WERI-Rb-1 (cell line): ENCODE measurements around the gene ELOVL2.

ENCODE experiments used
- DNase-seq: peaks from one replicate; pipeline ENCODE4 v3.0.0-alpha.2; 2020
- H3K27ac ChIP-seq: fragments of 250-450 bp; sonication (Bioruptor Pico); 2 replicates; pipeline ENCODE4 v1.5.1; 2020; ENCODE audit warnings: mild to moderate bottlenecking, moderate library complexity
- H3K27me3 ChIP-seq: fragments of 250-450 bp; sonication (Bioruptor Pico); 2 replicates; pipeline ENCODE4 v1.5.1; 2021; ENCODE audit warnings: mild to moderate bottlenecking, low read depth, moderate library complexity; ENCODE audit not compliant: insufficient read depth, severe bottlenecking
- H3K36me3 ChIP-seq: fragments of 250-450 bp; sonication (Bioruptor Pico); 2 replicates; pipeline ENCODE4 v1.5.1; 2020; ENCODE audit warnings: mild to moderate bottlenecking, moderate library complexity
- H3K4me3 ChIP-seq: 2 replicates; pipeline ENCODE4 v1.5.1; 2011; ENCODE audit warnings: low read depth, mild to moderate bottlenecking, control low read depth, low read length
- H3K9me3 ChIP-seq: fragments of 250-450 bp; sonication (Bioruptor Pico); 2 replicates; pipeline ENCODE4 v1.5.1; 2021; ENCODE audit warnings: mild to moderate bottlenecking, moderate library complexity; ENCODE audit not compliant: severe bottlenecking
- TF ChIP-seq, protein P1 (sequence below): IDR thresholded peaks from 2 replicates; pipeline ENCODE4 v1.5.1; 2011; ENCODE audit warnings: low read depth, mild to moderate bottlenecking, control low read depth, inconsistent platforms, low read length

Gene ELOVL2

GRCh38 chr6:11012976-11013720 lies 31.0 kb downstream of the ELOVL2 start:
- no peak overlapping the region for H3K4me3 ChIP-seq
- no peaks in the 10 kb centered on the region for H3K27me3 ChIP-seq
- DNase-seq, result no peak
- peaks cover 34% of the 10 kb centered on the region for H3K36me3 ChIP-seq
- no peak overlapping the region for H3K27ac ChIP-seq
- TF ChIP-seq, protein P1, sequence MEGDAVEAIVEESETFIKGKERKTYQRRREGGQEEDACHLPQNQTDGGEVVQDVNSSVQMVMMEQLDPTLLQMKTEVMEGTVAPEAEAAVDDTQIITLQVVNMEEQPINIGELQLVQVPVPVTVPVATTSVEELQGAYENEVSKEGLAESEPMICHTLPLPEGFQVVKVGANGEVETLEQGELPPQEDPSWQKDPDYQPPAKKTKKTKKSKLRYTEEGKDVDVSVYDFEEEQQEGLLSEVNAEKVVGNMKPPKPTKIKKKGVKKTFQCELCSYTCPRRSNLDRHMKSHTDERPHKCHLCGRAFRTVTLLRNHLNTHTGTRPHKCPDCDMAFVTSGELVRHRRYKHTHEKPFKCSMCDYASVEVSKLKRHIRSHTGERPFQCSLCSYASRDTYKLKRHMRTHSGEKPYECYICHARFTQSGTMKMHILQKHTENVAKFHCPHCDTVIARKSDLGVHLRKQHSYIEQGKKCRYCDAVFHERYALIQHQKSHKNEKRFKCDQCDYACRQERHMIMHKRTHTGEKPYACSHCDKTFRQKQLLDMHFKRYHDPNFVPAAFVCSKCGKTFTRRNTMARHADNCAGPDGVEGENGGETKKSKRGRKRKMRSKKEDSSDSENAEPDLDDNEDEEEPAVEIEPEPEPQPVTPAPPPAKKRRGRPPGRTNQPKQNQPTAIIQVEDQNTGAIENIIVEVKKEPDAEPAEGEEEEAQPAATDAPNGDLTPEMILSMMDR, result no peak
- no peaks in the 10 kb centered on the region for H3K9me3 ChIP-seq

DNA sequence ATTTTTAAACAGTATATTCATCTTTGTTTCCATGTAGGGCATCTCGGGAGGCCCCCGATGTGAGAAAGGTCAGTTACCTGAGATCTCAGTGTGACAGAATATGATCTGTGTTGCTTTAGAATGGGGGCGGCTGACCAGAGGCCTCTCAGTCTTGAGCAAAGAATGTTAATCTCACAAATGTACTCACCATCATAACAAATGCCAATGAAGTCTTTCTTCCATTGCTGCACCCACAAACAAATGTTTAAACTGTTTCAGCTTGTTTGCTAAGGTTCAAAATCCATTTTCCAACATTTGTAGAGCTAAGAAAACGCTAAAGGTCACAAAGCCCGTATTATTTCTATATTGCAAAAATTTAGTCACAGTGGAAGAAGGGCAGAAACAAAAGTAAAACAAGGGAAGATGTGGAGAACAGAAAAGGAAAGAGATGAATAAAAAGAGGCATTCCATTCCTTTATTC lies 31.8 kb downstream of the ELOVL2 start:
- Histone ChIP-seq H3K36me3 (peaks cover 42% of the 10 kb centered on the region), H3K27ac (no peak overlapping the region), H3K9me3 (no peaks in the 10 kb centered on the region), H3K4me3 (no peak overlapping the region), H3K27me3 (no peaks in the 10 kb centered on the region)
- TF ChIP-seq, protein P1, result no peak
- DNase-seq, result no peak

GRCh38 chr6:11011787-11012234 lies 32.3 kb downstream of the ELOVL2 start:
- H3K36me3 ChIP-seq, result peaks cover 47% of the 10 kb centered on the region
- TF ChIP-seq, protein P1, result no peak; the same call in 1 of the 2 replicates
- no peaks in the 10 kb centered on the region for H3K9me3 ChIP-seq
- DNase-seq, result peak; percentile 40
- H3K4me3 ChIP-seq, result no peak overlapping the region
- no peak overlapping the region for H3K27ac ChIP-seq
- H3K27me3 ChIP-seq, result no peaks in the 10 kb centered on the region

- Histone ChIP-seq H3K27ac (no peak overlapping the region), H3K36me3 (peaks cover 72% of the 10 kb centered on the region), H3K27me3 (no peaks in the 10 kb centered on the region), H3K4me3 (no peak overlapping the region), H3K9me3 (no peaks in the 10 kb centered on the region)
- TF ChIP-seq, protein P1, result no peak
- no peak for DNase-seq
These were observed 34.8 kb downstream of the ELOVL2 start for GRCh38 chr6:11009353-11009752.

GRCh38 chr6:11008821-11009220 lies 35.3 kb downstream of the ELOVL2 start:
- no peak for DNase-seq
- H3K9me3 ChIP-seq, result no peaks in the 10 kb centered on the region
- no peak overlapping the region for H3K27ac ChIP-seq
- peaks cover 76% of the 10 kb centered on the region for H3K36me3 ChIP-seq
- TF ChIP-seq, protein P1, result no peak
- H3K4me3 ChIP-seq, result no peak overlapping the region
- no peaks in the 10 kb centered on the region for H3K27me3 ChIP-seq
